Esophagus squamous epithelium (tissue), 4 donors: ENCODE data around the gene SPDL1.

Experiments used
- POLR2A ChIP-seq, 4 donors: fragments of 450-650 bp; IDR thresholded peaks; one replicate each; pipeline ENCODE4 v1.6.1; 2017; ENCODE audit warnings: antibody characterized with exemption in 4 of 4, mild to moderate bottlenecking in 4 of 4, moderate library complexity in 3 of 4
- TF ChIP-seq, protein P1 (sequence below), 6 experiments: fragments of 450-650 bp in 4 of 6; fragments of 200-600 bp in 2 of 6; sonication (generic) in 2 of 6; IDR thresholded peaks; one replicate each; pipeline ENCODE4 v1.5.1; 2016 to 2019; ENCODE audit warnings: antibody characterized with exemption in 6 of 6, mild to moderate bottlenecking in 4 of 6, moderate library complexity in 4 of 6

GRCh38 chr5:169649486-169649885, 65.9 kb downstream of the SPDL1 start:
- TF ChIP-seq, protein P1, sequence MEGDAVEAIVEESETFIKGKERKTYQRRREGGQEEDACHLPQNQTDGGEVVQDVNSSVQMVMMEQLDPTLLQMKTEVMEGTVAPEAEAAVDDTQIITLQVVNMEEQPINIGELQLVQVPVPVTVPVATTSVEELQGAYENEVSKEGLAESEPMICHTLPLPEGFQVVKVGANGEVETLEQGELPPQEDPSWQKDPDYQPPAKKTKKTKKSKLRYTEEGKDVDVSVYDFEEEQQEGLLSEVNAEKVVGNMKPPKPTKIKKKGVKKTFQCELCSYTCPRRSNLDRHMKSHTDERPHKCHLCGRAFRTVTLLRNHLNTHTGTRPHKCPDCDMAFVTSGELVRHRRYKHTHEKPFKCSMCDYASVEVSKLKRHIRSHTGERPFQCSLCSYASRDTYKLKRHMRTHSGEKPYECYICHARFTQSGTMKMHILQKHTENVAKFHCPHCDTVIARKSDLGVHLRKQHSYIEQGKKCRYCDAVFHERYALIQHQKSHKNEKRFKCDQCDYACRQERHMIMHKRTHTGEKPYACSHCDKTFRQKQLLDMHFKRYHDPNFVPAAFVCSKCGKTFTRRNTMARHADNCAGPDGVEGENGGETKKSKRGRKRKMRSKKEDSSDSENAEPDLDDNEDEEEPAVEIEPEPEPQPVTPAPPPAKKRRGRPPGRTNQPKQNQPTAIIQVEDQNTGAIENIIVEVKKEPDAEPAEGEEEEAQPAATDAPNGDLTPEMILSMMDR (IDR thresholded peaks at IDR 0.05), result no peak
- no peak for TF ChIP-seq POLR2A (IDR thresholded peaks at IDR 0.05)
